GM19455 (cell line): ENCODE measurements around the gene MDFIC.

Source experiments
- ATAC-seq: cut with Tn5 transposase; IDR thresholded peaks from one replicate; pipeline ENCODE4 v1.9.1; 2021; ENCODE audit not compliant: unreplicated experiment

MDFIC gene

GRCh38 chr7:114949231-114949630, 27.3 kb downstream of the MDFIC start:
- no peak for ATAC-seq

GRCh38 chr7:114952296-114952695, 30.4 kb downstream of the MDFIC start:
- ATAC-seq: no peak

- no peak for ATAC-seq
Measured at GRCh38 chr7:114953724-114954123, 31.8 kb downstream of the MDFIC start.

GRCh38 chr7:114956702-114957101, 34.8 kb downstream of the MDFIC start:
- ATAC-seq: peak; percentile 44

- no peak for ATAC-seq
Measured at GRCh38 chr7:114957444-114957843, 35.5 kb downstream of the MDFIC start.

- ATAC-seq: peak; percentile 84
Measured at GRCh38 chr7:114959931-114960330, 38.0 kb downstream of the MDFIC start.

GRCh38 chr7:114962441-114962840, 40.5 kb downstream of the MDFIC start:
- ATAC-seq: no peak

- no peak for ATAC-seq
Measured at GRCh38 chr7:114966156-114966555, 44.3 kb downstream of the MDFIC start.

- ATAC-seq: no peak
Measured at GRCh38 chr7:114969096-114969495, 47.2 kb downstream of the MDFIC start.

- no peak for ATAC-seq
Measured at GRCh38 chr7:114970308-114970707, 48.4 kb downstream of the MDFIC start.

GRCh38 chr7:114970732-114971131, 48.8 kb downstream of the MDFIC start:
- no peak for ATAC-seq

- no peak for ATAC-seq
Measured at GRCh38 chr7:114972567-114972966, 50.7 kb downstream of the MDFIC start.

- ATAC-seq: no peak
Measured at GRCh38 chr7:114973147-114973546, 51.3 kb downstream of the MDFIC start.

GRCh38 chr7:114975401-114975800, 53.5 kb downstream of the MDFIC start:
- no peak for ATAC-seq

GRCh38 chr7:114976666-114977065, 54.8 kb downstream of the MDFIC start:
- no peak for ATAC-seq

- ATAC-seq: no peak
Measured at GRCh38 chr7:114977277-114977676, 55.4 kb downstream of the MDFIC start.

GRCh38 chr7:114979388-114979787, 57.5 kb downstream of the MDFIC start:
- no peak for ATAC-seq

- ATAC-seq: no peak
Measured at GRCh38 chr7:114979803-114980507, 58.1 kb downstream of the MDFIC start.

- ATAC-seq: no peak
Measured at GRCh38 chr7:114981323-114981722, 59.4 kb downstream of the MDFIC start.

GRCh38 chr7:114985116-114985715, 63.3 kb downstream of the MDFIC start:
- no peak for ATAC-seq

- no peak for ATAC-seq
Measured at GRCh38 chr7:114986190-114987180, 64.6 kb downstream of the MDFIC start.

- ATAC-seq: no peak
Measured at GRCh38 chr7:114988026-114988425, 66.1 kb downstream of the MDFIC start.
